HG02970 (cell line): ENCODE data around the gene PAK1.

Experiments used
- ATAC-seq: cut with Tn5 transposase; IDR thresholded peaks from one replicate; pipeline ENCODE4 v1.9.1; 2021; ENCODE audit warnings: mild to moderate bottlenecking, moderate library complexity, moderate number of reproducible peaks; ENCODE audit not compliant: unreplicated experiment, low FRiP score

The PAK1 gene

DNA sequence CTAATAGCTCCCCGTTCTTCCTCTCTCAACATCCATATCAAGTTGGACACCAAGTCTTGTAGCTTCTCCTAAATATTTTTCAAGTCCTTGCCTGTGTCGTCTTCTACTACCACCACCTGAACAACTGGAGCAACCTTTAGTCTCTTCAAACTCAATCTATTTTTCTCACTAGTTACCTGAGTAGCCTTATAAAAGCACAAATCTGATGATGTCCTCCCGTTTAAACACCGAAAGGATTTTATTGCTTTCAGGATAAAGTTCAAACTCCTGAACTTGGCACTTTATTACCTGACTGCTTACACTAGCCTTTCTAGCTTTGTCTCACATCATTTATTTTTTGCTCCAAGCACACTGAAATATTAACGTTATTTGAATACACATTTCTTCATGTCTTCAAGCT is 1.3 kb upstream of the PAK1 start:
- ATAC-seq, result no peak

DNA sequence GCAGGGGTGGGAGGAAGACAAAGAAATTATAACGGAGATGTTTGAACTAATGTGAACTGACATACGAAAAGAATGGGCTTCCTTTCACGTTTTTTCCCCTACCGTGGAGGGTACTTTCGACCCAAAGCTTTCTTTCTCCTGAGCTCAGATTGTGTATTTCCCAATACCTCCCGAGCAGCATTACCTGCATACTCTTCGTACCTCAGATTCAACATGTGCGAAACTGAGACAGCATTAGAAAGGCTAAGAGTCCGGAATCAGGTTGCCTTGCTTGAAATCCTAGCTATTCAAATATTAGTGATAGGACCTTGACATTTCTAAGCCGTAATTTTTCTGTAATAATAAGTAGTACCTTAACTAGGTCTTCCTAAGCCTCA is 778 bp upstream of the PAK1 start:
- no peak for ATAC-seq

DNA sequence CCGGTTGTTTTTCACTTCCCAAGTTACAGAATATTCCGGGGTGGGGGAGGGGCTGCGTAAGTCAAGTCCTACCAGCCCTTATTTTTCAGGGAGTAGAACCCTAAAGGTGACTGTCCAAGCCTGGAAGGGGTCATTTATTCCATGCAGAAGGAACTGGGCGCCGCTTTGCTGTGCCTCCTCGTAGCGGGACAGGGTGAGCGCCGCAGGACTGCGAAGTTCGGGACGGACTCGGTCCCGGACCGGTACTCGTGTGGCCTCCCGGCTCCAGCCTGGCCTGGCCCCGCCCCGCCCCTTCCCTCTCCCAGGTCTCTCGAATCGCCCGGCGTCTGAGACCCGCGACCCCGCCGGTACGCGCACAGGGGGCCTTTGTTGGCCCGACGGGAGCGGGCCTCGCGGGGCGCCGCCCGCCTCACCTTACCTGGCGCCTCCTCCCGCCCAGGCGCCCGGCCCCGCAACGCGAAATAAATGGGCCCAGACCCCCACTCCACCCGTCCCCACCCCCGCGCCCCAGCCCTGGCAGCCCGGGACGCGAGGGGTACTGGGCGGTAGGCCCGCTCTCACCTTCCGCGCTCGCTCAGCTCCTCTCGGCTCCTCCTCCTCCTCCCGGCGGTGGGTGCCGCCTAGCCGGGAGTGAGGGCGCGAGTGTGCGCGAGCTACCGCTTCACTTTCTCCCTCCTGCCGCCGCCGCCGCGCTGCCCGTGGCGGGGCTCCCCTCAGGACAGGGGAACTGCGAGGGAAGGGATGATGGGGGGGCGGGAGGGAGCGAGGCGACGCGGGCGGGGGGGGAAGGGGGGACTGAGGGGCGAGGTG is 698 bp downstream of the PAK1 start:
- ATAC-seq, result peak; percentile 24

GRCh38 chr11:77471558-77472193 is 2.2 kb downstream of the PAK1 start:
- no peak for ATAC-seq

DNA sequence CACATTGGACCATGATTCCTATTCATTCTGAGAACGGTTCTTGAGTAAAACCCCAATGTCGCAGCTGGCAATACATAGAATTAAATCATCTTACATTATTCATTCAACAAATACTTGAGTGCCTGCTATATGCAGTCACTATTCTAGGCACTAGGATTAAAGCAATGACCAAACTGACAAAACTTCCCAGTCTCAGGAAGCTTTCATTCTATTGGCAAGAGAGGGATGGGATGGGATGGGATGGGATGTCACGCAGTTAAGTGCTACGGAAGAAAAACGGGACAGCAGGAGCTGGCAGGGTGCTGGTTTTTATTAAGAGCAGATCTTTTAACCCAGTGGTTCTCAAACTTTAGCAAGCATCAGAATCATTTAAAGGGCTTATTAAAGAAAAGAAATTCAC is 2.9 kb downstream of the PAK1 start:
- ATAC-seq, result no peak

DNA sequence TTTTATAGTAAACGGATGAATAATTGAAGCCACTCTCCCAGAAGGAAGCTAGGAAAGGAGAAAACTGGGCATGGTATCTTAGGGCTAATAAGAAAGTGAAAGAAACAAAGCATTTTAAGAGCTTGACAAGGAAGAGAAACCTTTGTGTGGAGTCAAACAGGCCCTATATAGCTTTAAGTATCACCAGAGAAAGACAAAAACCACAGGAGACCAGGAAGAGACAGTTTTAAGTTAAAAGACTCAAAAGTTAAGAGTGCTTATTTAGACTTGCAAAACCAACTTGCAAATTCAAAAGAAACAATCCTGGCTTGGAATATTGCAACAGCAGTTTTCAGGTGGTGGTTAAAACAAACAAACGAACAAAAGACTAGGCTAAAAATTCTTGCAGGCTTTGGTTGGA is 3.4 kb downstream of the PAK1 start:
- ATAC-seq, result no peak

DNA sequence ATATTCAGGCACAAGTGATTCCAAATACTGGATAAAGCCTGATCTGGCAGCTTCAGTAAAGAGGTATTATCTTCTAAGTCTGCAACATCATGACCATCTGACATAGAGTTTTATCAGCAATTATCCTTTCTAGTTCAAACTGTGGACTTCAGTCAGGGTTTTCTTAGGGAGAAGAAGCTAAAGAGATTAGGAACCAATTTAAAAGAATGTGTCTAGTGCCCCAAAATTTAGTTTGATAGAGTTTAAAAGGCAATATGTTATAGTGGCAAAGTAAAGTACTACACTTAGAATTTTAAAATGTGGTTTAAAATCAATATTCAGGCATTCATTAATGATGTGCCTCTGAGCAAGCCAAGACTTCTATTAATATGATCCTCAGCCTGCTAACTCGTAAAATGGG is 5.4 kb downstream of the PAK1 start:
- no peak for ATAC-seq

- no peak for ATAC-seq
Measured at GRCh38 chr11:77467993-77468392, 5.9 kb downstream of the PAK1 start.

GRCh38 chr11:77467233-77467632 is 6.7 kb downstream of the PAK1 start:
- no peak for ATAC-seq

- ATAC-seq, result no peak
Measured at GRCh38 chr11:77457340-77457739, 16.6 kb downstream of the PAK1 start.

DNA sequence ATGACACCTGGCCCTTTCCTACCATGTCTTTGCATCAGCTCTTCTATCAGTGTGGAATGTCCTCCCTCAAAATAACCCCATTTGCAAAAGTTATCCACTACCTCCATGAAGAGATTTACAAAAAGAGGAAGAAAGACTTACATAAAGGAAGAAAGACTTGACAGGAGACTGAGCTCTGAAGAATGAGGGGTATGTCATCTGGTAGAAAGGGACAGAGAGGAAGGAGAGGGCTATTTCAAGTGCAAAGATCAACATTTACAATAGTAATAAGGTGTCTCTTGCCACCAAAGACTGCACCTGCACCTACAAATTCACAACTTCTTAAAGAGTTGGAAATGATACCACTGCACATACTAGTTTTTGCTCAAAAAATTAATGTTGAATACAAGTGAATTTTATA is 18.2 kb downstream of the PAK1 start:
- no peak for ATAC-seq

- no peak for ATAC-seq
Measured at GRCh38 chr11:77454867-77455655, 18.8 kb downstream of the PAK1 start.

GRCh38 chr11:77450227-77450626 is 23.7 kb downstream of the PAK1 start:
- ATAC-seq, result no peak

DNA sequence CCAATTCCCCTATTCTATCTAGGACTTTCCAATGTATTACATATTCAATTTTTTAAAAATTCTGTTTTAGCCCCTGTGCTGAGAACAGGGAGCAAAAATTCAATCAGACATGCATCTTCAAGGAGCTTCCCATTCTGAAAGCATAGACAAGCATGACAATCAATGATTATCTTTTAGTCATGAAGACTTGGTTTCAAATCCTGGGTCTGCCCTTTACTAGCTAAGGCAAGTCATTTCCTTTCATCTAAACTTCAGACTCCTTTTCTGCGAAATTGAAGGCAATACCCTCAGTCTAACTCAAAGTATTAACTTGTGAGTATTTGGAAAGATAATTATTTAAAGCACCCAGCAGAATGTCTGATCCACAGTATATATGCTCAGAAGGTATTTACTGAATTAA is 24.1 kb downstream of the PAK1 start:
- no peak for ATAC-seq

GRCh38 chr11:77449060-77449521 is 24.8 kb downstream of the PAK1 start:
- no peak for ATAC-seq

- ATAC-seq, result no peak
Measured at GRCh38 chr11:77448269-77448668, 25.6 kb downstream of the PAK1 start.

DNA sequence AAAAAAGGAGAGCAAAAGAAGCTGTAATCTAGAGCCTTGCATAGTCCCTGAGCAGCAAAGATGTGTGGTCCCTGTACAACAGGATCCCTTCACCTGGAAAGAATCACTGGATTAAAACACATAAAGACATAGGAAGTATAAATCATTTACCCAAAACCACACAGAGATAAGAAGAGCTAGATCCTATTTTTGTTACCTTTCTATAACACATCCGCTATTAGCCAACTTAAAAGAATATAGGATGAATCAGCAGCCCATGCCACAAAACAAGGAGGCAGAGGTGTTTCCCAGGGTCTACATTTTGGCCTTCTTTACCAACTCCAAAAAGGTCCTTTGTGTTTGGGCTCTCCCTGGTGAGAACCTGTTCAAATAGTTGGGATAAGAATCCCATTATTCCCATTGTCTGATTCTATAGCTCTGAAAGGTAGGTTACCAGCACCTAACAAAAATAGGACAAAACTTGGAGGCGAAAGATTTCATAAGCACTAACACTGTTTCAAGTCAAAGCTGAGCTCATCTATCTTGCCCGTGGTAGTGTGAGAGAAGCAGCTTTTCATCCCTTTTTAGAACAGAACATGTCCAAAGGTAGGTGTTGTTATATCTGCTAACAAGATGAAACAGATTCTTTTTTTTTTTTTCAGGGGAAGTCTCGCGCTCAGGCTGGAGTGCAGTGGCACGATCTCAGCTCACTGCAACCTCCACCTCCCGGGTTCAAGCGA is 26.8 kb downstream of the PAK1 start:
- no peak for ATAC-seq

DNA sequence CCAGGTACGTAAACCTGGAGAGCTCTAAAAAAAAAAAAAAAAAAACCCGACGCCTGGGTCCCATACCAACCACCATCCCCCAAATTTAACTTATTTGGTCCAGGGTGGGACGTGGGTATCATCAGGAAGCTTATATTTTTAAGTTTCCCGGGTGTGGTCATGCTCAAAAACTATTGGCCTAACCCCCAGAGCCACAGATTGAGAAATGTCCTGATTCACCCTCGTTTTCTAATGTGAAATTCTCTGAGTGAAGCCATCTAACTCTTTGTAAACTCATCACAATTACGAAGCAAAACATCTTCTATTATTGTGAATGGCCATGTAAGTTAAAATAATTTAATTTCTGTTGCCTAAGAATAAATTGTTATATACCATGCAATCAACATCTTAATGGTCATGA is 29.6 kb downstream of the PAK1 start:
- no peak for ATAC-seq

GRCh38 chr11:77442394-77443053 is 31.4 kb downstream of the PAK1 start:
- no peak for ATAC-seq

GRCh38 chr11:77441426-77441825 is 32.5 kb downstream of the PAK1 start:
- no peak for ATAC-seq
